ENCODE measurements around the gene GARS1.

The GARS1 gene

GRCh38 chr7:30681815-30682211, 87.1 kb downstream of the GARS1 start:
- no peak for DNase-seq (ENCODE audit: low spot score)

- peak; percentile 79 for DNase-seq (ENCODE audit: low spot score)
Measured at GRCh38 chr7:30682212-30683083, 87.8 kb downstream of the GARS1 start, which contains the start of gene CRHR2. TSS of gene CRHR2 (minus strand) at chr7:30682456. CDS start at chr7:30682280, 176 bp downstream.

- no peak for DNase-seq (ENCODE audit: low spot score)
Measured at GRCh38 chr7:30683306-30683705, 88.6 kb downstream of the GARS1 start.
